HG03175 (cell line): ENCODE data around the gene YIPF1.
"Not testable (repeated sequence)": the region's sequence is repeated elsewhere in the genome, so short reads cannot be mapped to it uniquely, and the experiment has no call there.

Experiments used
- ATAC-seq: cut with Tn5 transposase; IDR thresholded peaks from one replicate; pipeline ENCODE4 v1.9.1; 2021; ENCODE audit warnings: mild to moderate bottlenecking, moderate library complexity; ENCODE audit not compliant: unreplicated experiment

The YIPF1 gene

GRCh38 chr1:53847980-53848379 is 41.6 kb downstream of the YIPF1 start:
- no peak for ATAC-seq

GRCh38 chr1:53842347-53842746 is 47.2 kb downstream of the YIPF1 start:
- ATAC-seq: no peak

- no peak for ATAC-seq
These were observed 51.0 kb downstream of the YIPF1 start for GRCh38 chr1:53838654-53838974.

- peak; percentile 83 for ATAC-seq
These were observed 51.5 kb downstream of the YIPF1 start, which contains the start of gene NDC1 for GRCh38 chr1:53837924-53838653. Gene NDC1, minus strand, starts transcription at chr1:53838296. Its CDS starts 35 bp downstream, at chr1:53838261.

- ATAC-seq: no peak
These were observed 52.0 kb downstream of the YIPF1 start for GRCh38 chr1:53837646-53837923.

- ATAC-seq: no peak
These were observed 54.1 kb downstream of the YIPF1 start for GRCh38 chr1:53835491-53835890.

GRCh38 chr1:53834776-53835175 is 54.8 kb downstream of the YIPF1 start:
- no peak for ATAC-seq

- ATAC-seq: no peak
These were observed 56.2 kb downstream of the YIPF1 start for GRCh38 chr1:53833393-53833792.

- no peak for ATAC-seq
These were observed 63.2 kb downstream of the YIPF1 start for GRCh38 chr1:53826367-53826766.

- ATAC-seq: no peak
These were observed 64.3 kb downstream of the YIPF1 start for GRCh38 chr1:53825306-53825705.

GRCh38 chr1:53822931-53823330 is 66.7 kb downstream of the YIPF1 start:
- ATAC-seq: no peak

- no peak for ATAC-seq
These were observed 68.2 kb downstream of the YIPF1 start for GRCh38 chr1:53821380-53821779.

- ATAC-seq: no peak
These were observed 70.2 kb downstream of the YIPF1 start for GRCh38 chr1:53819387-53819786.

GRCh38 chr1:53816584-53816983 is 73.0 kb downstream of the YIPF1 start:
- not testable (repeated sequence) for ATAC-seq

- ATAC-seq: not testable (repeated sequence)
These were observed 74.1 kb downstream of the YIPF1 start for GRCh38 chr1:53815484-53815883.

GRCh38 chr1:53811414-53811851 is 78.2 kb downstream of the YIPF1 start:
- ATAC-seq: no peak

- no peak for ATAC-seq
These were observed 79.1 kb downstream of the YIPF1 start for GRCh38 chr1:53810497-53810896.

- no peak for ATAC-seq
These were observed 79.6 kb downstream of the YIPF1 start for GRCh38 chr1:53810007-53810406.

GRCh38 chr1:53807916-53808315 is 81.7 kb downstream of the YIPF1 start:
- no peak for ATAC-seq

GRCh38 chr1:53804791-53805505 is 84.6 kb downstream of the YIPF1 start:
- ATAC-seq: no peak

GRCh38 chr1:53804181-53804580 is 85.4 kb downstream of the YIPF1 start:
- no peak for ATAC-seq
